Tibial nerve (tissue), 3 donors: Measurements from ENCODE around the gene LRCH4.

Source experiments
- POLR2A ChIP-seq, 2 donors: fragments of 450-650 bp; IDR thresholded peaks; one replicate each; pipeline ENCODE4 v1.6.1; 2017; ENCODE audit warnings: antibody characterized with exemption in 2 of 2, mild to moderate bottlenecking in 2 of 2, moderate library complexity in 2 of 2
- TF ChIP-seq, protein P1 (sequence below), 5 experiments: fragments of 200-600 bp in 3 of 5; fragments of 450-650 bp in 2 of 5; sonication (generic) in 3 of 5; IDR thresholded peaks; one replicate each; pipeline ENCODE4 v1.5.1; 2016 to 2019; ENCODE audit warnings: antibody characterized with exemption in 5 of 5, mild to moderate bottlenecking in 3 of 5, moderate library complexity in 2 of 5

DNA sequence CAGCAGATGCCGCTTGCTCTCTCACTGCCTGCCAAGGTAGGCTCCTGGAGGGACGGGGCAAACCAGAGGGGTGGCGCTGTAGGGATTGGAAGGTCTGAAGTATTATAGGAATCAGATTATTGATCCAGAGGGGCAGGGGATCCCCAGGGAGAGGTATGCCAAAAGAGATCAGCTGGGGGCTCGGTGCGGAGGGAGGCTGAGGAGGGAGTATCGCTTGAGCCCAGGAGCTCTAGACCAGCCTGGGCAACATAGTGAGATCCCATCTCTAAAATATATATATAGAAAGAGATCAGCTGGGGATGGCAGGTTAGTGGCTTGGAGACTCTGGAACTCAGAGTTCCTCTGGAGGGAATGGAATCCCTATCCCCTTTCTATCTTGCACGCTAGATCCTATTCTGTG, 9.3 kb upstream of the LRCH4 start:
- TF ChIP-seq, protein P1, sequence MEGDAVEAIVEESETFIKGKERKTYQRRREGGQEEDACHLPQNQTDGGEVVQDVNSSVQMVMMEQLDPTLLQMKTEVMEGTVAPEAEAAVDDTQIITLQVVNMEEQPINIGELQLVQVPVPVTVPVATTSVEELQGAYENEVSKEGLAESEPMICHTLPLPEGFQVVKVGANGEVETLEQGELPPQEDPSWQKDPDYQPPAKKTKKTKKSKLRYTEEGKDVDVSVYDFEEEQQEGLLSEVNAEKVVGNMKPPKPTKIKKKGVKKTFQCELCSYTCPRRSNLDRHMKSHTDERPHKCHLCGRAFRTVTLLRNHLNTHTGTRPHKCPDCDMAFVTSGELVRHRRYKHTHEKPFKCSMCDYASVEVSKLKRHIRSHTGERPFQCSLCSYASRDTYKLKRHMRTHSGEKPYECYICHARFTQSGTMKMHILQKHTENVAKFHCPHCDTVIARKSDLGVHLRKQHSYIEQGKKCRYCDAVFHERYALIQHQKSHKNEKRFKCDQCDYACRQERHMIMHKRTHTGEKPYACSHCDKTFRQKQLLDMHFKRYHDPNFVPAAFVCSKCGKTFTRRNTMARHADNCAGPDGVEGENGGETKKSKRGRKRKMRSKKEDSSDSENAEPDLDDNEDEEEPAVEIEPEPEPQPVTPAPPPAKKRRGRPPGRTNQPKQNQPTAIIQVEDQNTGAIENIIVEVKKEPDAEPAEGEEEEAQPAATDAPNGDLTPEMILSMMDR (IDR thresholded peaks at IDR 0.05), result no peak
- no peak for TF ChIP-seq POLR2A (IDR thresholded peaks at IDR 0.05)
